T-helper 2 cell treated with Interferon-gamma antibody and Interleukin-4, amounts not matched to agents 5 μg/mL and 100 μg/mL, for 36 hours (primary cell): ENCODE results near the gene NAPEPLD.
A peak's percentile ranks its signal among the peaks of the same experiment; 100 is the strongest.
"Not testable (repeated sequence)": the region's sequence is repeated elsewhere in the genome, so short reads cannot be mapped to it uniquely, and the experiment has no call there.

ENCODE experiments used
- DNase-seq: peaks from one replicate; pipeline ENCODE4 v3.0.0; 2021; ENCODE audit warnings: low spot score
- H3K27ac Mint-ChIP-seq: one replicate; pipeline ENCODE4 v1.8.0; 2021; ENCODE audit warnings: mild to moderate bottlenecking, mixed read lengths
- H3K27me3 Mint-ChIP-seq: one replicate; pipeline ENCODE4 v1.8.0; 2021; ENCODE audit warnings: low read depth, mixed read lengths
- H3K36me3 Mint-ChIP-seq: one replicate; pipeline ENCODE4 v1.8.0; 2021; ENCODE audit warnings: low read depth, mixed read lengths
- H3K4me1 Mint-ChIP-seq: one replicate; pipeline ENCODE4 v1.8.0; 2021; ENCODE audit warnings: low read depth, mixed read lengths
- H3K4me3 Mint-ChIP-seq: one replicate; pipeline ENCODE4 v1.8.0; 2022; ENCODE audit warnings: mild to moderate bottlenecking, moderate library complexity, mixed read lengths
- H3K9me3 Mint-ChIP-seq: one replicate; pipeline ENCODE4 v1.8.0; 2021; ENCODE audit warnings: mixed read lengths

Gene NAPEPLD

DNA sequence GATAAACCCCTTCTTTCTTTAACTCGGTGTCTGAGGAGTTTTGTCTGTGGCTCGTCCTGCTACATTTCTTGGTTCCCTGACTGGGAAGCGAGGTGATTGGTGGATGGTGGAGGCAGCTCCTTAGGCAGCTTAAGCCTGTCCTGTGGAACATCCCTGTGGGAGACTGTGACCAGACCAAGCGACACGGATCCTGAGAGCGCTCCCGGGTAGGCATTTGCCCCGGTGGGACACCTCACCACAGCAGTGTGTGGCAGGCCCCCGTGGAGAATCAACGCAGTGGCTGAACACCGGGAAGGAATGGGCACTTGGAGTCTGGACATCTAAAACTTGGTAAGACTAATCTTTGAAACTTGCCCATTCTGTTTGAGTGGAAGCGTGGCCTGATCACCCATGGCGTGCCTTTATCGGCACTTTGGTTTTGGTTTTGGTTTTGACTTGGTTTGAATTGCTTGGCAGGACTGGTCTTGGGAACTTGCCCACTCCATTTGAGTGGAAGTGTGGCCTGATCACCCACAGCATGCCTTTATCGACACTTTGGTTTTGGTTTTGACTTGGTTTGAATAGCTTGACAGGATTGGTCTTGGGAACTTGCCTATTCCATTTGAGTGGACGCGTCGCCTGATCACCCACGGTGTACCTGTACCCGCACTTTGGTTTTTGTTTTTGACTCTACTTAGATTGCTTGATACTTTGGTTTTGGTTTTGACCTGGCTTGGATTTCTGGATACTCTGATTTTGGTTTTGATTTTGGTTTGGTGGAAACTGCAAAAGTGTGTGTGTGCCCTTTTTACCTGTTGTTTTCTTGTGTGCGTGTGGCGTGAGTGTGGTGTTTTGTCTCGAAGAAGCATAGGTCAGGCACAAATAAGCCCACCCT lies 4.1 kb upstream of the NAPEPLD start:
- not testable (repeated sequence) for H3K36me3 Mint-ChIP-seq, H3K4me3 Mint-ChIP-seq, H3K27me3 Mint-ChIP-seq, DNase-seq, H3K27ac Mint-ChIP-seq, H3K9me3 Mint-ChIP-seq
- H3K4me1 Mint-ChIP-seq: peaks cover 31% of the 10 kb centered on the region

GRCh38 chr7:103151993-103152676 lies 3.2 kb upstream of the NAPEPLD start:
- not testable (repeated sequence) for H3K27me3 Mint-ChIP-seq, DNase-seq, H3K36me3 Mint-ChIP-seq, H3K9me3 Mint-ChIP-seq, H3K27ac Mint-ChIP-seq, H3K4me3 Mint-ChIP-seq
- H3K4me1 Mint-ChIP-seq: peaks cover 34% of the 10 kb centered on the region

GRCh38 chr7:103150192-103150591 lies 1.3 kb upstream of the NAPEPLD start:
- Mint-ChIP-seq H3K9me3 (peaks cover 7% of the 10 kb centered on the region), H3K36me3 (peaks cover 5% of the 10 kb centered on the region), H3K4me3 (peak overlapping the region; percentile 96), H3K4me1 (peaks cover 33% of the 10 kb centered on the region), H3K27ac (peak overlapping the region; percentile 88), H3K27me3 (no peaks in the 10 kb centered on the region)
- DNase-seq: no peak

DNA sequence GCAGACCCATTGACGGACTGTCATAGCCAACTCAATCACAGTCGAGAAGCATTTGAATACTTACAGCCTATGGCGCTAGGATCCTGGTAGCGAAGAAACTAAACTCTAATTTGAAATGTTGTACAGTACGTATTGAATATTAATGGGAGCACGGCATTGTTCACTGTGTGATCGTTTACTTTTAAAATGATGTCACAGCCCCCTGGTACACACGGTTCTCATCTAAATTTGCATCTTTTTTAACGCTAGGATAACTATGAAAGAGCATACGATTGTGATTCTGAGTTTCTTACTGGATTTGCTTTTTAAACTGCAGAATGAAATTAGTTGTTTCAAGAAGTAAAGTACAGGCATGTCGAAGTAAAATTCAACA lies 895 bp upstream of the NAPEPLD start:
- peak overlapping the region; percentile 88 for H3K27ac Mint-ChIP-seq
- peaks cover 7% of the 10 kb centered on the region for H3K9me3 Mint-ChIP-seq
- H3K36me3 Mint-ChIP-seq: peaks cover 5% of the 10 kb centered on the region
- no peak for DNase-seq
- peaks cover 33% of the 10 kb centered on the region for H3K4me1 Mint-ChIP-seq
- peak overlapping the region; percentile 96 for H3K4me3 Mint-ChIP-seq
- H3K27me3 Mint-ChIP-seq: no peaks in the 10 kb centered on the region

- DNase-seq: no peak
- Mint-ChIP-seq H3K27me3 (no peaks in the 10 kb centered on the region), H3K4me3 (peak overlapping the region; percentile 96), H3K27ac (peak overlapping the region; percentile 96), H3K9me3 (peaks cover 7% of the 10 kb centered on the region), H3K4me1 (peaks cover 30% of the 10 kb centered on the region), H3K36me3 (peaks cover 7% of the 10 kb centered on the region)
Observed at GRCh38 chr7:103148131-103148993, 537 bp downstream of the NAPEPLD start.

GRCh38 chr7:103144754-103145153 lies 4.1 kb downstream of the NAPEPLD start:
- not testable (repeated sequence) for DNase-seq, H3K9me3 Mint-ChIP-seq, H3K27me3 Mint-ChIP-seq, H3K4me3 Mint-ChIP-seq, H3K27ac Mint-ChIP-seq
- Mint-ChIP-seq H3K4me1 (peaks cover 29% of the 10 kb centered on the region), H3K36me3 (peaks cover 13% of the 10 kb centered on the region)

GRCh38 chr7:103143868-103144267 lies 5.0 kb downstream of the NAPEPLD start:
- Mint-ChIP-seq H3K4me3 (no peak overlapping the region), H3K4me1 (peaks cover 26% of the 10 kb centered on the region), H3K27ac (no peak overlapping the region), H3K9me3 (no peaks in the 10 kb centered on the region), H3K36me3 (peaks cover 13% of the 10 kb centered on the region), H3K27me3 (no peaks in the 10 kb centered on the region)
- no peak for DNase-seq

DNA sequence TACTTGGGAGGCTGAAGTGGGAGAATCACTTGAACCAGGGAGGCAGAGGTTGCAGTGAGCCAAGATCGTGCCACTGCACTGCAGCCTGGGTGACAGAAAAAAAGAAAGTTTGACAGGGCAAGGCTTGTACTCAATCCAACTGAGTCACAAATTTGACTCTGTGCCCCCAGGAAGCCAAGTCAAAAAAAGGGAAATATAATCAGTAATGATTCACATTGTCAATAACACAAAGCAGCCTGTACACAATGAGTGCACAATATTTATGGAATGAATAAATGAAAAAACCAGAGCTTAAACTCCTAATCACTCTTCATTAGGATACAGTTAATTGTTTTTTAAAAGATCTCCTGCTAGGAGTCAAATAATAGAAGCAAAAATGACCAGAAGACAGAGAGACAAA lies 6.4 kb downstream of the NAPEPLD start:
- Mint-ChIP-seq H3K4me1 (peaks cover 20% of the 10 kb centered on the region), H3K27ac (no peak overlapping the region)
- DNase-seq: no peak

GRCh38 chr7:103141753-103142404 lies 7.0 kb downstream of the NAPEPLD start:
- Mint-ChIP-seq H3K4me3 (no peak overlapping the region), H3K36me3 (peaks cover 13% of the 10 kb centered on the region), H3K4me1 (peaks cover 15% of the 10 kb centered on the region), H3K27me3 (no peaks in the 10 kb centered on the region), H3K9me3 (no peaks in the 10 kb centered on the region), H3K27ac (no peak overlapping the region)
- no peak for DNase-seq

More for the DNA sequence above, 6.4 kb downstream of the NAPEPLD start:
- no peak overlapping the region for H3K4me3 Mint-ChIP-seq
- no peaks in the 10 kb centered on the region for H3K9me3 Mint-ChIP-seq
- H3K27me3 Mint-ChIP-seq: no peaks in the 10 kb centered on the region
- peaks cover 13% of the 10 kb centered on the region for H3K36me3 Mint-ChIP-seq

DNA sequence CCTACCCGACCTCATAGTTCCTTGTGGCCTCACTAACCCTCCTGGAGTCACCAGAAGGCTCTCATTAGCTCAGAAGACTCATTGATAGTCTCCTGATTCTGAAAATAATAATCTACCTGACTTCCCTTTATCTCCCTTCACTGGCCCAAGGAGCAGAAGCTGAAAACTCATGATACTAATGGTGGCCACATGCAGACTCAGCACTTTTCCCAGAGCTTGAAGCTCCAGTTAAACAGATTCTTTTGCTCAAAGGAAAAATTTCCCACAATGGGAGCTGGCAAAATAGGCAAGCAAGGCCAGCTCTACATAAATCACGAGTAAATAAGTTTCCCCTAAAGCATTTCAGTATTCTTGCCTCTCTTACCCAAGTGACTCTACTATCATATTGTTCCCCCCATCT lies 8.2 kb downstream of the NAPEPLD start:
- Mint-ChIP-seq H3K4me3 (no peak overlapping the region), H3K9me3 (no peaks in the 10 kb centered on the region), H3K27ac (no peak overlapping the region), H3K27me3 (no peaks in the 10 kb centered on the region), H3K36me3 (peaks cover 13% of the 10 kb centered on the region), H3K4me1 (peaks cover 10% of the 10 kb centered on the region)
- no peak for DNase-seq

DNA sequence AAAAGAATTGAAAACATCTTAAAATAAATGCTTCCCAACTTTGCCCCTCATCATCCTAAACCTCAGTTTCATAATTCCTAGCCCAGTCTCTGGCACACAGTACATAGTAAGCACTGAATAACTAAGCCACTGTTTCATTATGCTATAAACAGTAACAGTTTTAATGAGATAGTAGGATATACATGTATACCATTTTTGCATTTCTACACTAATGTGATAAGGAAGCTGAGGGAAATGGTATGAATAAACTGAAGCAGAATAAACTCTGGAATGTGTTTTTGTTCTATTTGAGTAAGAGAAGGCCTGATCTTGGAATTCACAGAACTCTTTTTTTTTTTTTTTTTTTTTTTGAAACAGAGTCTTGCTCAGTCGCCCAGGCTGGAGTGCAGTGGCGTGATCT lies 8.8 kb downstream of the NAPEPLD start:
- Mint-ChIP-seq H3K36me3 (peaks cover 13% of the 10 kb centered on the region), H3K27ac (no peak overlapping the region), H3K9me3 (no peaks in the 10 kb centered on the region), H3K4me1 (peaks cover 10% of the 10 kb centered on the region), H3K27me3 (no peaks in the 10 kb centered on the region), H3K4me3 (no peak overlapping the region)
- DNase-seq: no peak

DNA sequence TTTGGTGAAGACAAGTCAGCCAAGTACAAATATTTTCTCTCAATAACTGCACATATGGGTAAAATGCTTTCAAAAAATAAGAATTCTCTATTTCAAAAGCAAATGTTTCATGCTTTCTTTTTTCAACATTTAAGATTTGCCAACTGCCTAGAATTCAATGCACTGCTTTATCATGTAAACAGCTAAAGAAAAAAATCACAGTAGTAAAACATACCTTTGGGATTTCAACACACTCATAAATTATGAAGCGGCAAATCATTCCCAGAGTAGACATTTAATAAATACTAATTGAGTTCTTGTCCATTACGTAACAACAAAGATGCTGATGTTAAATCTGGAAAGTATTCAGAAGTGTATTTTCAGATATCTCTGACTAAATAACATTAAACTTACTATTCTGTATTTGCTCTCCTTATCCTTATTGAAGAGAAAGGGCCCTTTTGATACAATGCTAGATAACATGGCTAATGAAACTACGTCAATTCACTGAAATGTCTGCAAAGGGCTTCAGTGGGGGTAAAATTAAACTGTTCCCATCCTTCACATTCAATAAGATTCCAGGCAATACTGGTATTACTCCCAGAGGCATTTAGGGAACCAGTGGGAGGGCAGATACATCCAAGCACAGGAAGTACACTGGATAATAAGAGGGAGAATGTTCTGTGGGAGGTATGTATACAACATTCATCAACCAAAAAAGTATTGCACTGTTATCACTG lies 13.9 kb downstream of the NAPEPLD start:
- Mint-ChIP-seq H3K9me3 (no peaks in the 10 kb centered on the region), H3K27ac (no peak overlapping the region), H3K36me3 (no peaks in the 10 kb centered on the region), H3K27me3 (no peaks in the 10 kb centered on the region), H3K4me1 (peaks cover 2% of the 10 kb centered on the region), H3K4me3 (no peak overlapping the region)
- DNase-seq: no peak
